CD4-positive, alpha-beta T cell treated with Interferon alpha-2 for 1 hour (primary cell): ENCODE data around the gene SHE.
"Not testable (repeated sequence)": the region's sequence is repeated elsewhere in the genome, so short reads cannot be mapped to it uniquely, and the experiment has no call there.

Experiments
- DNase-seq, 2 donors: peaks; one replicate each; pipeline ENCODE4 v3.0.0-alpha.2; 2020 to 2022

SHE gene

GRCh38 chr1:154502066-154502743 lies at the start of gene SHE, which contains the start of gene TDRD10:
TSS of gene SHE (minus strand) at chr1:154502412. CDS start at chr1:154502026, 386 bp downstream.
TSS of gene TDRD10 (plus strand) at chr1:154502219. CDS start at chr1:154506904, 4,685 bp downstream.
- DNase-seq, result peak in 1 of 2 donors; percentile 22

DNA sequence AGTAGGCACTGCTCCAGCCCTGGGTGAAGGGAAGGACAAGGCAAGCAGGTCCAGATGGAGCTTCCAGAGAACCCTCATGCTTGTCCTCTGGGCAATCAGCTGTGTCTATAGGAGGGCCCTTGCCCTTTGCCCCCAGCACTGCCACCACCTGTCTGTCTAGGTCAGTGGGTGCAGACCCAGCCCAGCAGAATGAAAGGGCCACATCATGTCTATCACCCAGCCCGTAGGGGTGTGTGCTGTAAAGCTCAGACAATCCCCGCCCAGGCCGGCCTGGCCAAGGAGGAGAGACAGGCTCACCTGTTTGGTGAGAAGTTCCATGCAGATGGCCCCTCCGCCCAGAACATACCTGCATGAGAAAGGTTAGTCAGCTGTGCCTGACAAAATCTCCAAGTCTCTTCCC lies 49.3 kb upstream of the SHE start:
- DNase-seq, result no peak

GRCh38 chr1:154550657-154551056 lies 48.4 kb upstream of the SHE start:
- DNase-seq, result no peak

GRCh38 chr1:154550070-154550469 lies 47.9 kb upstream of the SHE start:
- no peak for DNase-seq

DNA sequence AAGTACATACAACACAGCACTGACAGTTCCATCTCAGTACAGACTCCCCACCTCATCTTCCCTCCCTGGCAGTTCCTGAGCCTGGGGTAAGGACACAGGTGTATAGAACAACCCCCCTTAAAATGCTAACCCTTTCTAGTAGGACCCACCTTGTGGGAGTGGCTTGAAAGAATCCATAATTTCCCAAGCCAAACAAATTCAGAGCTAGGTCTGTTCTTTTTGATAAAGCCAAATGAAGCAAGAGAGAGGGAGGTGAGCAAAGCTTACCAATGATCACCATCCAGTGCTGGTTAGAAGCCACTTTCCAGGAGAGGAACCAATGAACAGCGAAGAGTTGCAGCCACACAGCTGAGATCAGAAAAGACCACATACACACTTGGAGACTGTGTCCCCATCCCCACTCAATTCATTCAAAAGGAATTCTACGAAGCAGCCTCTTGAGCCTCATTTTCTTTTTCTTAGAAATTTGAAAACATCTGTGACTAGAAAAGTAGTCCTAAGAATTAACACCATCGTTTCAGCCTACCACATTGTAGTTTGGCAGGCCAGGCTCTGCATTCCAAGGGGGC lies 47.1 kb upstream of the SHE start:
- DNase-seq, result no peak

- no peak for DNase-seq
These were observed 45.8 kb upstream of the SHE start for GRCh38 chr1:154548028-154548427.

DNA sequence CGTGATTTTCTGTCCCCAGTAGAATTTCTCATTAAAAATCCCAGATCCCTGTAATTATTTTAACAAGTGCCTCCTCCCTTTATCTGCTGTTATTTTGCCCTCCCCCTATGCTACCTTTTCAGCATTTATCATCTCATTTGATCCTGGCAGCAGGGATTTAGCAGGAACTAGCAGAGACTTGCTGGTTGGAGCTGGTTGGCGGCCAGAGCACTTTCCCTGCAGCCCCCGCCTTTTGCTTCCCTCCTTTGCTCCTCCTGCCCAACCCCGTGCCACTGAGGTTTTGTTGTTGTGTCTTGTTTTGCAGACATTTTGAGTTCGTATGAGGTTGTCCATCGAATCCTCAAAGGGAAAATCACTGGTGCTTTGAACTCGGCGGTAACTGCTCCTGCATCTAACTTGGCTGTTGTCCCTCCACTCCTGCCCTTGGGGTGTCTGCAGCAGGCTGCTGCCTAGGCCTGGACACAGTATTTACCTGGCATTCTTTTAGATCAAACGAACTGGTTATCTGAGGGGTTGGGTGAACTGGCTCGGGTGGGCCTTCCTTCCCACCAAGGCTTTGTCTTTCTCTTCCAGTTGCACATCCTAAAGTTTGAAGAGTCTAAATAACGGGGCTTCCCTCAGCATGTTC lies 45.0 kb upstream of the SHE start:
- DNase-seq, result no peak

GRCh38 chr1:154546264-154547063 lies 44.3 kb upstream of the SHE start:
- DNase-seq, result peak; percentile 50 to 63

DNA sequence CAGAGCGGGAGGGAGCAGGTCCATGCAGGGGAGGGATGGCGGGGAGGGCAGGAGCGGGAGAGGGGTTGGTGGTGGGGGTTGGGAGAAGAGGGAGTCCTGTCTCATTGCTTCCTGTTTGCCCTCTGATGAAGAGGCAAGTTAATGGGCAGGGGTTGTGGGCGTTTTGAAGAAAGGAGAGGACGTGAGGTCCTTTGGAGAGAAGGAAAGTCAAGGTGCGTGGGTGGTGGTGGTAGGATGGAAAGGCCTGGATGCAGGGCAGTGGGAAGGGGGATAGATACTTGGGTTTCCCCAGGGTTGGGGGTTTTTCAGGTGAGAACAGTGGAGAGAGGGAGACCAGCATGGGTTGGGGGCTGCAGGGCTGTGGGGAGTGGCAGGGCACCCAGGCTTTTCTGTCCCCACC lies 39.0 kb upstream of the SHE start:
- no peak for DNase-seq

DNA sequence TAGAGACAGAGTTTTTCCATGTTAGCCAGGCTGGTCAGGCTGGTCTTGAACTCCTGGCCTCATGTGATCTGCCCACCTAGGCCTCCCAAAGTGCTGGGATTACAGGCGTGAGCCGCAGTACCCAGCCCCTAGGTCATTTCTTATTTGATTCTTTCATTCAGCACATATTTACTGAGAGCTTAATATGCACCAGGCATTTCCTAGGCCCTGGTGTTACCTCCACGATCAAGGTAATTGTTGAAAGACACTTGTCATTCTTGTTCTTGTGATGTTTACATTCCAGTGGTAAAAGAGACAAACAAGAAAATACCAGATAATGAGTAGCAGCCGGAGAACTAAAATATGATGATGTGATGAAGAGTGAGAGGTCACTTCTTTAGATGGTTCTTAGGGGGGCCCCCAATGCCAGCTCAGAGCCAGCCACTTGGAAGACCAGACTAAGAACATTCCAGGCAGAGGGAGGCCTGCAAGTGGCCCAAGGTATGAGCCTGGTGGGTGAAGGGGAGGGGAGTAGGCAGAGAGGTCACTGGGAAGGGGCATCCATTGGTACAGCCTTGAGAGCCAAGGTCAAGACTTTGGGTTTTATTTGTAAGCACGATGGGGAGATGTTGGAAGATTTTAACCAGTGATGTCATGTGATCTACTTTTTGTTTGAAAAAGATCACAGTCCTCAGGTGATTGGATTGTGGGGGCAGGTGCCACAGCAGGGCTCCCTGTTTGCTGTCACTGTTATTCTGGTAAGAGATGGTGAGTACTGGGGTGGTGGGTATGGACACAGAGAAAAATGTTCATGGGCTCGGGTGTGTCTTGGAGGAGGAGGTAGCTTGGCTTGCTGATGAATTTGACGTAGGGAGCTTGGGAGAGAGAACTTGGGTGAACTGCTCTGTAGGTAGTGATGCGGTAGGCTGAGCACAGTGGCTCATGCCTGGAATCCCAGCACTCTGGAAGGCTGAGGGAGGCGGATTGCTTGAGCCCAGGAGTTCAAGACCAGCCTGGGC lies 37.6 kb upstream of the SHE start:
- no peak for DNase-seq

GRCh38 chr1:154536570-154536969 lies 34.4 kb upstream of the SHE start:
- no peak for DNase-seq

DNA sequence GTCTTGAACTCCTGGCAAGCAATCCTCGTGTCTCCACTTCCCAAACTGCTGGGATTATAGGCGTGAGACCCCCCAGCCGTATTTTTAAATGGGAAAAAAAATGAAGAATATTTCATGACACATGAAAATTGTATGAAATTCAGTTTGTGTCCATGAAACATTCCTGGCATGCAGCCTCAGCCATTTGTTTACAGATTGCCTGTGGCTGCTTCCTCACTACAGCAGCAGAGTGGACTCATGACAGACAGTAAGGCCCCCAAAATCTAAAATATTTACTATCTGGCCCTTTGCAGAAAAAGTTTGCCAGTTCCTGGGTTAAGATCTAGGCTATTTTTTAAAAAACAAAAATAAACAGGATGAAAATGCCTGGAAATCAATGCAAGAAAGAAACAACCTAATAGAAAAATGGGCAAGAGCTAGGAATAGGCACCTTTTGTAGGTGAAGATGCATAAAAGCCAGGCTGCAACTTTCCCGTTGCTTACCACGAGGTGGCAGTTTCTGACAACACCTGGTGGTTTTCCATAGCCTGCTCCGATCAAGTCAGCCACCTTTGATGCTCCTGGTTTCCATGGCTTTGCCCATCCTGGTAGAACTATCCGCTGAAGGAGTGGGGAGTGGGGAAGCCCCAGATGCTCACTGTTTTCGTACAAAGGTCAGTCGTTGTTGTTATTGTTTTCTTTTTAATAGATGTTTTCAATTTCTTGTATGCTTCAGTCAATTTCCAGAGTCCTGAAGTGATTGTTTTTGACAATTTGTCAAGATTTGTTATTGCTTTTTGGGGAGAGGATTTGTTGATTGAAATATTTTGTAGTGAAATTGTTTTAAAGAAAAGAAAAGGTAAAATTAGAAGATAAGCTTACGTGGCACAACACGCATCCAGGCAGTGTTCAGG lies 32.0 kb upstream of the SHE start:
- DNase-seq, result peak in 1 of 2 donors; percentile 14

GRCh38 chr1:154531950-154532349 lies 29.7 kb upstream of the SHE start:
- DNase-seq, result not testable (repeated sequence)

DNA sequence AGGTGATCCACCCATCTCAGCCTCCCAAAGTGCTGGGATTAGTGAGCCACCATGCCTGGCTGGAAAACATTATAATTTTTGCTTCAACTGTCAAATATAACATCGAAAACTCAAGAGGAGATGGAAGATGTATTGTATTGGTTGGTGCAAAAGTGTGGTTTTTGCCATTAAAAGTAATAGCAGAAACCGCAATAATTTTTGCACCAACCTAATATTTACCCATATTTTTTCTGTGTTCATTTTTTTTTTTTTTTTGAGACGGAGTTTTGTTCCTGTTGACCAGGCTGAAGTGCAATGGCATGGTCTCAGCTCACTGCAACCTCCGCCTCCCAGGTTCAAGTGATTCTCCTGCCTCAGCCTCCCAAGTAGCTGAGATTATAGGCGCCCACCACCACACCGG lies 27.1 kb upstream of the SHE start:
- DNase-seq, result no peak

GRCh38 chr1:154527192-154527591 lies 25.0 kb upstream of the SHE start:
- no peak for DNase-seq

GRCh38 chr1:154524881-154525280 lies 22.7 kb upstream of the SHE start:
- no peak for DNase-seq

- DNase-seq, result no peak
These were observed 19.5 kb upstream of the SHE start for GRCh38 chr1:154521695-154522094.

DNA sequence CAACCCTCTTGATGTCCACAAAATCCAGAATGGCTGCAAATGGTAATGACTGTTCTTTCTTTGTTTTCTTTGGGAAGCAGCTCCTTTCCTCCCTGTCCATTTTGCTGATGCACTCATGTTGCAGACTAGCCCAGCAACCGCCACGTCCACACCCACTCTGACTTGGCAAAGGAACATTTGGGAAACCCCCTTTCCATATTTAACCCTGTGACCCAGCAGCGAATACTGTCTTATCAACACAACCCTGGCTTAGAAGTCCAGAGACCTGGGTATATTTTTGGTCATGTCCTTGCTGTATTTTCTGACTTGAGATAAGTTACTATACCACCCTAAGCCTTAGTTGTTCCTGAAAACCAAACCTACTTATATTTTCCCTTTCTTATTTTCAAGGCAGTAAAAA lies 18.1 kb upstream of the SHE start:
- DNase-seq, result no peak

DNA sequence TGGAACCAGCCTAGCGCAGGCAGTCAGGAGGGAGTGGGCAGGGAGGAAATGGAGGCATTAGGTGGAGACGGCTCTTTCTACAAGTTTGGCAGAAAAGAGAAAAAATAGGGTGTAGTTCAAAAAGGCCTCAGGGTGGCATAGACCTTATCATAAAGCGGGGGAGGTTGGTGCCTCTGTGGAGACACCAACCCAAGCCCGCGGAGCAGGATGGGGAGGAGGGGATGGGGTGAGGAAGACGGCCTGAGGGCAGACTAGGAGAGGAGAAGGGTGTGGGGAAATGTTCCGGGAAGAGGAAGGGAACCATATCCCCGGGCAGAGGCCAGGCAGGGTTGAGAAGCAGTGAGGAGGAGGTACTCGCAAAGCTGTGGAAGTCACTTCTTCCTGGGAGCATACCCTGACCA lies 17.4 kb upstream of the SHE start:
- DNase-seq, result no peak

DNA sequence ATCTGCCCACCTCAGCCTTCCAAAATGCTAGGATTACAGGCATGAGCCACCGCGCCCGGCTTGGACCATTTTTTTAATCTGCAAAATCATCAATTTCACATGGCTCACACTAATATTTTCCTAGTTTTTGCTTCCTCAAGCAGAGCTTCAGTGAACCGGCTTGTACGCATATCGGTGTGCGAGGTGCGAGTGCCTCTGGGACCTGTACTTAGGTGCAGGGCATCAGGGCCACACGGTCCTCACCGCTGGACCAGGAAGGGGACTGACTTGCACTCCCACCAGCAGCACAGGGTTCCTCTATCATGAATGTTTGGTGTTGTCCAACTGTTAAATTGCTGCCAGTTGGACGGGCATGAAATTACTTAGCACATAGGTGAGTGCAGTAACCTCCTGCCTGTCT lies 15.4 kb upstream of the SHE start:
- no peak for DNase-seq

- no peak for DNase-seq
These were observed 11.9 kb upstream of the SHE start for GRCh38 chr1:154514066-154514553.
